GM19463 (cell line): ENCODE data around the gene BCL2L12.
A peak's percentile ranks its signal among the peaks of the same experiment; 100 is the strongest.
"Not testable (repeated sequence)": the region's sequence is repeated elsewhere in the genome, so short reads cannot be mapped to it uniquely, and the experiment has no call there.

Source experiments
- ATAC-seq: cut with Tn5 transposase; IDR thresholded peaks from one replicate; pipeline ENCODE4 v1.9.1; 2021; ENCODE audit warnings: mild to moderate bottlenecking, moderate library complexity; ENCODE audit not compliant: unreplicated experiment

The BCL2L12 gene

DNA sequence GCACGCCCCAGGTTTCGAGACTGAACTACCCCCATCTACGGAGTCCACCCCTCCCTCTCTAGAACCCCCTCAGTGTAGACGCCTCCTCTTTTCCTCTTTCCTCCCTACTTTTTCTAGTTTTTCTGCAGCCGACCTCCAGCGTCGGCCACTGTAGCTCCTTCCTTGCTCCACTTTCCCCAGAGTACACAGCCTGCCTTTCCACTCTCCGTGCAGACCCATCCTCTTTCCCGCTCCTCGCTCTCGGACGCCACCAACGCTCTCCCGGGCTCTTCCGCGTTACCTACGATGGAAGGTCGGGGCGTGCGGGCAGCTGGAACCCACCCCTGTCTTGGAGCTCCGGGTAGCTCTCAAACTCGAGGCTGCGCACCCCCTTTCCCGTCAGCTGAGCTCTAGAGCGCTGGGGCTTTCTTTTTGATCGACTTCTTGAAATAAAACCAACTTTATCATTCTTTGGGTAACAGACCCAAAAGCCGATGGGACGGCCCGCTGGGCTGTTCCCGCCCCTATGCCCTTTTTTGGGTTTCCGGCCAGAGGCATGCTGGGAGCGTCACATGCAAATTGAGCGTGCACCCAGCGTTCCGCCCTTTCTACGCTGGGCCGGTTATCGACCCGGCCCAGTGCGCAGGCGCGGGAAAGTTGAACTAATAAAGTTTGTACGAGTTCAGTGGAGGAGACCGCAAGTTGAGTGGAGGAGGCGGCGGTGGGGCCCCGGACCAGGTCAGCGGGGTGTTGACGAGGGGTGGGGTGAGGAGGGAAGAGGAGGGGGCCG lies at the start of gene BCL2L12, which contains the start of gene IRF3:
Gene BCL2L12, plus strand, starts transcription at position 583 of the 769 bp plus-strand sequence. CDS start 760 bp downstream, outside the sequence.
Gene IRF3, minus strand, starts transcription at position 507 of the 769 bp plus-strand sequence. CDS start 1,019 bp downstream, outside the sequence.
- ATAC-seq = peak; percentile 83

GRCh38 chr19:49616532-49616931 lies 49.2 kb upstream of the BCL2L12 start:
- no peak for ATAC-seq

DNA sequence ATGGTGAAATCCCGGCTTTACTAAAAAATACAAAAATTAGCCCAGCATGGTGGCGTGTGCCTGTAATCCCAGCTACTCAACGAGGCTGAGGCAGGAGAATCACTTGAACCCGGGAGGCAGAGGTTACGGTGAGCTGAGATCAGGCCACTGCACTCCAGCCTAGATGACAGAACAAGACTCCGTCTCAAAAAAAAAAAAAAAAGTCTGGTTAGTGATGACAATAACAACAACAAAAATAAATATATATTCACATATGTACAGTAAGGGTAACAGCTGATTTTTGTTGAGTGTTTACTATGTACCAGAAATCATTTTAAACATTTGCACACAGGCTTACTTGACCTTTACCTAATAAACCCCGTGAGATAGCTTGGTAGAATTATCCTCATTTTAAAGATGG lies 48.8 kb upstream of the BCL2L12 start:
- no peak for ATAC-seq

- ATAC-seq = not testable (repeated sequence)
Observed at GRCh38 chr19:49617860-49618259, 47.9 kb upstream of the BCL2L12 start.

DNA sequence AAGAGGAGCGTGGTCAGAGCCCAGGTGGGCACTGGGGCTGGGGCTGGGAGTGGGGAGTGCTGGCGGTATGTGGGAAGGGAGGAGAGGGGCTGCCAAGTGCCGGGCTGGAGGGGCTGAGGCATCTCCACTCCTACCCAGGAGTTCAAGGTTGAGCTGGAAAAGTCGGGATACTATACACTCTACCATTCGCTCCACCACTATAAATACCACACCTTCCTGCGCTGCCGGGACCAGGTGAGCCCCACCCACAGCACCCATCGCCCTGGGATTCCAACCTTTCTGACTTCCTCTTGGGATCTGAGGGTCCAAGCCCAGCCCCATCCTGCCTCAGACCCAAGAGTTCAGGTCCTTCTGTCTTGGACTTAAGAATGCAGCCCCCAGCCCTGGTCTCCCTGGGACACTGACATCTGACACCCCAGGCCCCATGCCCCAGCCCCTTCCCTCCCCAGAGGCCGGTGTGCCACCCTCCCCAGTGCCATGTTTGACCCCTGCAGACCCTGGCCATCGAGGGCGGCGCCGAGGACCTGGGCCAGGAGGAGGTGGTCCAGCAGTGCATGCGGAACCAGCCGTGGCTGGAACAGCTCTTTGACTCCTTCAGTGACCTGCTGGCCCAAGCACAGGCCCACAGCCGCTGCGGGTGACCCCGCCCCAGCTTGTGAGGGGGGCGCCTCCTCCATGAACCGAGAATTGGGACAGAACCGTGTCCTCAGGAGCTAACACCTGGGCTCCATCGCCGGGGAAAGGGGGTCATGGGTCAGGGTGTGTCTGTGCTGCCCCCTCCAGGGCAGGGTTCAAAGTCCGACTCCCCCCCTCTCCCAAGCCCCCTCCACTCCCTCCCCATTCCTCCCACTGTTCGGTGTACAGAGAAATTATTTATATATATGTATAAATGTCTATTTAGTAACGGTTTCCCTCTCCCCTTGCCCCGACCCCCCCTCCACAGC lies 40.5 kb upstream of the BCL2L12 start:
- no peak for ATAC-seq

DNA sequence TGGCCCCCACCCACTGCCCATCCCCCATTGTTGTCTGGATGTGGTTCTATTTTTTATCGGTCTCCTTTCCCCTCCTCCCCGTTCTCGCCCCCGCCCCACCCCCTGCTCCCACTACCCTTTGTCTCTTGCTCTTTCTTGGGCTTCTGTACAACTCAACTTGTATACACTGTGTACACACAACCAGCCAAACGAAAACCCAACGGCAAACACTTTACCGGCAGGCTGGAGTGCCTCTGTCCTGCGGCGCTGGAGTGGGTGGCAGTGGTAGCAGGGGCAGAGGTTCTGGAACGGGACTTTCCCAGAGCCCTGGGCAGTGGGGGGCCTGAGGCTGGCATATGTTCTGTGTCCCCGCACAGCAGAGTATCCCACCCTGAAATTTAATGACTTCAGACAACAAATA lies 39.5 kb upstream of the BCL2L12 start:
- ATAC-seq = no peak

- ATAC-seq = no peak
Observed at GRCh38 chr19:49629659-49630058, 36.1 kb upstream of the BCL2L12 start.

DNA sequence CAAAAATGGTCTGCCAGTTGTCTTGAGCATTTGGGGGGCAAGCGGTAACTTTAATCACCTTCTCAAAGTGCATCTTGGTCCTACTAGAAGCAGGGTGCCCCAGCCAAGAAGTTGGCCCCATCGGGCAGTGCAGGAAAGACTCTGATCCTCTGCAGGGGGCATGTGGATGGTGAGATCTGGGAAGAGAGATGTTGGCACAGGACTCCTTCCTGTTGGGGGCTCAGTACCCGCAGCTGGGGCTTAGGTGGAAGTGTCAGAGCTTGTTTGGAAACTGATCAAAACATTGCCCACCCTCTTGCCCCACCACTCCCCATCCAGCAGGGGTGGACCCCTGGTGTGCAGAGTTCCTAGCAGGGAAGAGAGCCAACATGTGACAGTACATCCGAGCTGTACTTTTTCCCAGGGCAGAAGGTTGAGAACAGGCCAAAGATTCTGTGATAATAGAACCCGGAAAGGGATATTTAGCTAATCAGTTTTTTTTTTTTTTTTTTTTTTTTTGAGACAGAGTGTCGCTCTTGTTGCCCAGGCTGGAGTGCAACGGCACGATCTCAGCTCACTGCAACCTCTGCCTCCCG lies 34.6 kb upstream of the BCL2L12 start:
- no peak for ATAC-seq

DNA sequence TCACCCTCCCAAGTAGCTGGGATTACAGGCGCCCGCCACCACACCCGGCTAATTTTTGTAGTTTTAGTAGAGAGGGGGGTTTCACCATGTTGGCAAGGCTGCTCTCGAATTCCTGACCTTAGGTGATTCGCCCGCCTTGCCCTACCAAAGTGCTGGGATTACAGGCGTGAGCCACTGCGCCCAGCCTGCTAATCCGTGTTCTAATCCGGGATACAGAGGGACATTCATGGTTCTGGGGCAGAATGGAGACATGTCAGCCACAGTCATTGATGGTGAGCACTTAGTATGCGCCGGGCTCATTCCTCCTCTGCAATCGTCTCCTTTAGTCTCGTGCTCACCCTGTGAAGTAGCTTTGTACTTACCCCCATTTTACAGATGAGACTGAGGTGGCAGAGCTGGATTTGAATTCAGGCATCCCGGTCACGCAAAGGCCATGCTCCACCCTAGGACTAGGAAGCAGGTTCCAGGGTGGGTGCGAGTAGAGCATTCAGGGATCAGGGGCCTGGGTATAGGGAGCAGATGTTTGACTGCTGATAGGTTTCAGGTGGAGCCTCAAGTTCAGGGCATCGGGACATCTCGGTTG lies 34.0 kb upstream of the BCL2L12 start:
- ATAC-seq = no peak

DNA sequence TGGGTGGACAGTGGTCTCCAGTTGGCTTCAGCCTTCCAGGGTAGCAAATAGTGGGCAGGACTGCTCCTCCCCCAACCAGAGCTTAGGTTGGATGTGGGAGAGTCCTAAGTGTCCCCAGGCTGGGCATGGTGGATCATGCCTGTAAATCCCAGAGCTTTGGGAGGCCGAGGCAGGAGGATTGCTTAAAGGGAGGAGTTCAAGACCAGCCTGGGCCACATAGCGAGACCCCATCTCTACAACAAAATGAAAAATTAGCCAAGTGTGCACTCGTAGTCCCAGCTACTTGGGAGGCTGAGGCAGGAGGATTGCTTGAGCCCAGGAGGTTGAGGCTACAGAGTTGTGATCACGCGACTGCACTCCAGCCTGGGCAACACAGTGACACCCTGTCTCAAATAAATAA lies 33.2 kb upstream of the BCL2L12 start:
- ATAC-seq = no peak

- ATAC-seq = not testable (repeated sequence)
Observed at GRCh38 chr19:49633273-49633672, 32.5 kb upstream of the BCL2L12 start.

- ATAC-seq = no peak
Observed at GRCh38 chr19:49635530-49636232, 30.1 kb upstream of the BCL2L12 start.

GRCh38 chr19:49636233-49636932 lies 29.4 kb upstream of the BCL2L12 start:
- ATAC-seq = no peak

DNA sequence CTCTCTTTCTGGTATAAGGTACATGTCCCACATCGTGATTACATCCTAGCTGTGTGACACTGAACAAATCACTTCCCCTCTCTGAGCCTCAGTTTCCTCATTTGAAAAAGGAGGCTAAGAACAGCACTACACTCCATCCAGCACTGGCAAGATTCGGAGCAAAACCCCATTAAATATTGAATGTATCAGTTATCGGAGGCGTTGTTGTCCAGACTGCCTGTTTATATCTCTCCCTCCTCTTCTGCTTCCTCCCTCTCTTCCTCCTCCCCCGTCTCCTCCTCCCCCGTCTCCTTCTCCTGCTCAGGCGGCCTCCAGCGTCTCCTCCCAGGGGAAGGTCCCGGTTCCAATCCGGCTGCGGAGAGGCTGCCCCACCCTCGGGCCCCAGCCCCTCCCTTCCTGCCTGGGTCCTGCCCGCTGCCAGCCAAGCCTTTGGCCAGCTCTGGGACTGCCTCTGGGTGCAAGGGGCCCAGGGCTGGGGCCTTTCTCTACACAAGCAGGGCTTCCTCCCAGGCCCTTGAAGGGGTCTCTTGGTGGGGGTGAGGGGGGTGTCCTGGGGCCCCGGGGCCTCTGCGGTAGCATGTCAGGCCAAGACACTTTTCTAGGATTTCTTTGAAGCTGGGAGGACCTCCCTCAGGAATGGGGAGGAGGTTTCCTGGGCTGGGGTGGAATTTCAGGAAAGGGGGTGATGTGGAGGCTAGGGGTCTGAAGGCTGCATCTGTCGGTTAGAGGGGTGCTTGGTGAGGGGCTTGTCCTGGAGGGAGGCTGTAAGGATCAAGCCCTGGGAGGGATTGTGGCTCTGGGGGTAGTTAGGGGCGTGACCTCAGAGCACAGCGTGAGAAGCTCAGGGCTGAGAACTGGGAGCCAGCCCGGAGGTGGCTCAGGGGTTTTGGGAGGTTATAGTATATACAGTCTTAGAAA lies 27.7 kb upstream of the BCL2L12 start:
- ATAC-seq = no peak

- ATAC-seq = no peak
Observed at GRCh38 chr19:49639401-49640112, 26.2 kb upstream of the BCL2L12 start.

DNA sequence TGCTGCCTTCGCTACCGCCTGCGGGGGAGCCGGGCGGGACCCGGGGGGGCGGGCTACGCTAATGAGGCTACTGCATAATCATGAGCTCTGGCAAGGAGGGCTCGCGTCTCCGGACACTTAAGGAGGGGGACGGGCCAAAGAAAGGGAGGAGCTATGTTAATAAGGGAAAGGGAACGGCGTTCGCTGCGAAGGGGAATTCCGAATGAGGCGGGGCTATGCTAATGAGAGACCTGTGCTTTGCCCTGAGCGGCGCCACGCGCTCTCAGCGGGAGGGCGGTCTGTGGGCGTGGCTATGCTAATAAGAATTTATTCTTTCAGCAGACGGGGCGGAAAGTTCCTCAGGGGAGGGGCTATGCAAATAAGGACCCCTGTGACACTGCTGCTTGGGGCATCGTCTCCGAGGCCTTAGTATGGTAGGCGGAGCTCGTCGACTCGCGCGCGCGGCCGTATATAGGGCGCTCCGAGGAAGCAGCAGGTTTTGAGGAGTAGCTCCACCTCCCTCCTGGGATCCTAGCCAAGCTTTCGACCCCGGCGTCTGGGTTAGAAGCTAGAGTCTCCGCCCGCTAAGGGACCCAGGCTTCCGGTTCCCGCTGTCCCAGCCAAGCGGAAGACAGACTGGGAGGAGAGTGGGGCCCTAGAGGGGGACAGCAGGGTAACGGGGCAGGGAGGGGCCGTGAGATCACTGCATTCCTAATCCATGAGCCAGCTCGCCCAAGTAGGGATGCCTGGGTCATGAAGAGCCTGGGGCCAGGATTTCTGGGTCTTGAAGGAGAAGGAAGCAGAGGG lies 25.4 kb upstream of the BCL2L12 start, which contains the start of gene RRAS:
Gene RRAS, minus strand, starts transcription at position 31 of the 786 bp plus-strand sequence. CDS start 45 bp downstream, outside the sequence.
- ATAC-seq = peak; percentile 49
